CMK (cell line): ENCODE results near the gene FARS2.

Source experiments
- DNase-seq: peaks from one replicate; pipeline ENCODE4 v3.0.0-alpha.2; 2010; ENCODE audit warnings: low read depth

FARS2 gene

DNA sequence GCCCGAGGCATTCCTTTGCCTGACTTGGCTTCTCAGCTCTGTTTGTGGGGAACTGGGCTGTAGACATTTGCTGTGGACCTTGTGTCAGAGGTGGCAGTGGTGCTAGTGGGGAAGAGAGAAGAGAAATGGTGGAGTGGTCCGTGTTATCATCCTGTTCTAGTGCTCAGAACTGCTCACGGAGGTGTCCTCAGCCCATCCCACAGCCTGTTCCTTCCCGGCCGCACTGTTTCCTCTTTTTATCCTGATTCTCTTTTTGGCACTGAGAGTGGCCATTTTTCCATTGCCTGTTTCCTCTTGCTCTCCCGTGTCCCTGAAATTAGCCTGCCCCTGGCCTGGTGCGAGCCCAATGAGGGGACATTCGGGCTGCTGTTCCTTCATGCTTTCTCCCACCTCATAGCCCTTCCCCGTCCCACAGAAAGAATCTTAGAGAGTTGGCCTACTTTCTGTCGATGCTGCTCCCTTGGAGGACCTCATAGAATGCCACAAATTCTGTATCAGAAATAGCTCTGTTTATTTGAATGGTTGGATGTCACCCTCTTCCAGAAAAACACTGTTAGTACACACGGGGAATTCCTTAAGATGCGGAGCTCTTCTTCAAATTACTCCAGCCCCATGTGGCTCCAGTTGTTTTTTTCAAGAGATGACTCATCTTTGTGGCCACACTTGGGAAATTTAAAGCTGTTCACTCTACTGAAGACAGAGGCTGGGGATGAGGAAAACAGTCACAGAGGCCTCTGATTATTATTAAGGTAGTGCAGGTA lies 26.1 kb downstream of the FARS2 start:
- no peak for DNase-seq

DNA sequence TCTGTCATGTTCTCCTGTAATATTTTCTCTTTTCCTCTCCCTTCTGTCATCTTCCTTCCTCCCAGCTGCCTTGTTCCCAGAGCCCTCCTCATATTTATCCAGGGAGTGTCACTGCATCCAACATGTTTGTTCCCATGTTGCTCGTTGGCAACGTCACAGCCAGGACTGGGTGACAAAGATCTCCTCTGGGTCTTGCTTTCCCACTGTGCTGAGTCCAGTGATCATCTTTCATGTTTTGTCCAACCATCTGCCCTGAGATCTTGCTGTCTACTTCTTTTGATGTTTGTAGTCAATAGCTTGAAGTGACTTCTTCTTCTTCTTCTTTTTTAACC lies 26.6 kb downstream of the FARS2 start:
- DNase-seq: no peak

DNA sequence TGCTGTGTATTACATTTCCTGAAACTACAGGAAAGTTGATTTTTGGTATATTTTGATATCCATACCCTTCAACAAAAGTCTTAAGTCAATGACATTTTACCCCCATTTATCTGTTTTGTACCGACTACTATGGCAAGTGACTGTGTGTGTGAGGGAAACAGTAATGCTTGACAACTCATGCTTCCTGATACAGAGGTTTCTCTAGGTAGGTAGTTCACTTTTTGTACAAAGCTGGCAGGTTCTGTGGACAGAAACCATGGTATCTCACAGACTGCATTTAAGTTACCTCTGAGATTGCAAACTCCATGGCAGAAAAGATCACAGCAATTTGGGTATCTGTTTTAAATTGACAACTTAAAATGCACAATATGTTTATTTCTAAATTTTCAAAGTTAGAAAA lies 28.8 kb downstream of the FARS2 start:
- DNase-seq: no peak

DNA sequence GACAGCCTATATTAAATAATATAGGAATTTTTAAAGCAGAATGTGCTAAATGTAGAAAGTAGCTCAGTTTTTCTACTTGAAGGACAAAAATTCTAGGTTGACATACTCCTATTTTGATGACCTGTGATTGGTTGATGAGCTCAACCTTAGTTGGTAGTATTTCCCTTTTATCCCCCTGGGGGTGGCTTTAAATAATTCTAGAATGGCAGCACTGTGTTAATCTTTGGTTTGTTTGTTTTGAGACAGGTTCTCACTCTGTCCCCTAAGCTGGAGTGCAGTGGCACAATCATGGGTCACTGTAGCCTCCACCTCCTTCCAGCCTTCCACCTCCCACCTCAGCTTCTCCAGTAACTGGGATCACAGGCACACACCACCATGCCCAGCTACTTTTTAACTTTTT lies 29.2 kb downstream of the FARS2 start:
- DNase-seq: no peak

DNA sequence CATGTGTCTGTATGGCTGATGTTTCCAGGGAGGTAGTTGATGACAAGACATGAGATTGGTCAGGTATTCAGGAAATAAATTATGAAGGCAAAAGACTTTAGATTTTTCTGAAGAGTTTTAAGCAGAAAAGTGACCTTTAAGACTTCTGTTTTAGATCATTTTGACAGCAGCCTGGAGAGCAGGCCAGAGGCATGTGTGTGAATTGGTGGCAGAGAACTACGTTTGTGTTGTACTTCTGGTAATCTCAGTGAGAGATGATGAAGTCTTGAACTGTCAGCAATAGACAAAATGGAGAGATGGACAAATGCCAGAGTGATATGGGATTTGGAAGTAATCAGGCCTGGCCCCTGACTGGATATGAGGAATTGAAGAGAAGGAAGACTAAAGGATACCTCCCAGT lies 30.8 kb downstream of the FARS2 start:
- no peak for DNase-seq

DNA sequence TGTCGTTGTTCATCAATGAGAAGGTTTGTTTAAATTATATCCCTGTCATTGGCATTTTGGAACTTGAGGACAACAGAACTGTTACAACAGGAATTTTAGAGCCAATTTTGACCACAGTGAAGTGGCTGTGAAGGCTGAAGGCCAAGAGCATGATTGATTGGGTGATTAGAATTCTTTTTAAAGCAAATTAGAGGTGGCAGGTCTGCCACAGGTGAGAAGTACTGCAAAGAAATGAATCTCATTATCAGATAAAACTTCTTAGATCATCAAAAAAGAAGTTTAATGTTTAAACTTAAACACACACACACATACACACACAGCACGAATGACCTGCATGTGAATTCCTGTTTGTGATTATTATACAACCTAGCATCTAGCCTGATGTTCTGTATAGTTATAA lies 32.4 kb downstream of the FARS2 start:
- DNase-seq: no peak

DNA sequence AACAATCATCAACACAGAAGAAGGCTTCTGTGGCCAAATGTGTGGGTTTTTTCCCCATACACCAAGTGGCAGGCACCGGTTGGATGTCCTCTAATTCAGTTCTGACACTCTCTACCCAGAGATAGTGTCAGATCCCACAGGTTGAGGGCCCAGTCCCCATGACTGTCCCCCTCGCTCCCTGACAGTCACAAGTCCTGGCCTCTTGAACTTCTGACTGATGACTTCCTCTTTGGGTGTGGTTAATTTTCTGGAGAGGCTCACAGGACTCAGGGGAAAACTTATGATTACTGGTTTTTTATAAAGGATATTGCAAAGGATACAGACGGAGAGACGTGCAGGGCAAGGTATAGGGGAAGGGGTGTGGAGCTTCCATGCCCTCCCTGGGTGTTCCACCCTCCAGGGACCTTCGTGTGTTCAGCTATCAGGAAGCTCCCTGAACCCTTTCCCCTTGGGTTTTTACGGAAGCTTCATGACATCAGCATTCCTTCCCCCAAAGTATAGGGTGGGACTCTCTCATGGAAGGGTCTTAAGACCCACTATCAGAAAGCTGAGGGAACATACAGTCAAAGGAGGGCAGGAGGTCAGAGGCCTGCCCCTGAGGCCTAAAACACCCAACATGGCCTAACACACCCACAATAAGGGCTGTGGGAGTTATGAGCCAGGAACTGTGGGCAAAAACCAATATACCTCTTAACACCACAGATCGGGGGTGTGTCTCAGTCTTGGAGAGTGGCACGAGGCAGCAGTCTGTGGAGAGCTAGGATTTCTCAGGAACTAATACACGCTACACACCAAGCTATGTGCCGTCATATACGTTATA lies 33.3 kb downstream of the FARS2 start:
- DNase-seq: no peak

- no peak for DNase-seq
These were observed 34.3 kb downstream of the FARS2 start for GRCh38 chr6:5295623-5296022.

- DNase-seq: no peak
These were observed 39.0 kb downstream of the FARS2 start for GRCh38 chr6:5300206-5300764.

DNA sequence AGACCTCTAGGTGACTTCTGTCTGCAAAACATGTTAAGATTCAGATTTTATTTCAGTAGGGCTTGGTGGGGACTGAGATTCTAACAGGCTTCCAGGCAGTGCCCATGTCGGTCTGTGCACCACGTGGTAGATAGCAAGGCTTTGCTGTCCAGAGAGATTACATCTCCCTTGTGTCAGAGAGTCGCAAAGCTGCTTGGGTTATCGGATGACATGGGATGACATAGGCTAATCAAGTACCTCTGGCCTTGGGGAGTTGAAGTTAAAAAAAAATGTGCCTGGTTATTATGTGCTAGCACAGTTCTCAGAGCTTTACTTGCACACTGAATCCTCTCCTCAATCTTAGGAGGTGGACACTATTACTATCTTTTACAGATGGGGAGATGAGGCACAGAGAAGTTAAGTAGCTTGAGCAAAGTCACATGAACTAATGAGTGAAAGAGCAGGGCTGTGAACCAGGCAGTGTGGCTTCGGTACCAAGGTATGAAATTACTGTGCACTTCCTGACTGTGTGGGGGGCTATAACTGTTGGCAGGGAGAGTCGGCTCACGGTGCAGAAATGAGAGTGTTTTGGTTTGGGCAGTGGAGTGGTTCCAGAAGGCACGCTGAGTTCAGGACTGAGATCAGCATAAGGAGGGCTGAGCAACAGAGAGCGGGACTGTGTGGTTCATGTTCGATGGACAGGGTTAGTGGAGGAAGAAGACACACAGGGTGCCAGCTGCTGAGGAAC lies 41.1 kb downstream of the FARS2 start:
- no peak for DNase-seq

GRCh38 chr6:5302995-5303622 lies 41.8 kb downstream of the FARS2 start:
- no peak for DNase-seq

DNA sequence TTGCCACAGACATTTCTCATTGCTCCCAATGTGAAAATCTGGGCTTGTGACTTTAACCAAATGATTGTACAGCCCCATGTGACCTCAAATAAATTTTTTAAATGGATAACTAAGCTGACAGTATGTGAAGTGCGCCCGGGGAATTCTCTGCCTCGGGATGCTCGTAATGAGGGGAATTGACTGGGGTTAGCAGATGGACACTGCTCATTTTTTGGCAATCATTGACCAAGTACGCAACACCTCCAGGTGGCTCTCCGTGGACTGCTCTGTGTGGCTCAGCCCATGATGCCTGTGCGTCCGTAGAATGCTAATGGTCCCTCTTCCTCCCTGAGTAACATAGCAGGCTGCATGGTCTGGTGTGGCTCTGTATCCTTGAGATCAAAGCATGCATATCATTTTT lies 42.4 kb downstream of the FARS2 start:
- no peak for DNase-seq

DNA sequence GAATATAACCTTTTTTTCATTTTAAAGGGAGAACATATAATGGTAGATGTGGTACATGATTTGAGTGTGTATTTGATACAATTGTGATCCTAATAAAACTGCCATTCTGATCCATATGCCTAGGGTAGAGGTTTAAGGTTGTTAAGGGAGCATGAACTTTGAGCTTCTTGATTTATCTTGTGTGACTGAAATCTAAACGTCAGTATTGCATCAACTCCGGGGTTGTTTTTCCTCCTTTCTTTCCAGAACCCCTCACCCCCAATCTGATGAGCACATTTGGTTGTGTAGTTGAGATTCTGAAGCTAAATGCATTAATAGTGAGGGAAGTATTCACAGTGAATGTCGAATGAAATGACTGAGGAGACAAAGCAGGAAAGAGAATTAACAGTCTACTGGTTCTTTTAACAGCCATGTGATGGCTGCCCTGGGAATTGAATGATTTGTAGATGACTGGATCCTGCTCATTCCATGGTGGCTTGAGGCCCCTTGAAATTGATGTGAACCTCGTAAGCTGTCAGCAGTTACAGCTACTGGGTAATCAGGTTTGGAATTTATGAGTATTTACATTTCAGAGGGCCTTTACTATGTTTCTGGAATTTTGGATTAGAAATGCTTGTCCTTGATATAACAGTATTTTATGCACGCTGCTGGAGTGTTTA lies 44.8 kb downstream of the FARS2 start:
- no peak for DNase-seq

DNA sequence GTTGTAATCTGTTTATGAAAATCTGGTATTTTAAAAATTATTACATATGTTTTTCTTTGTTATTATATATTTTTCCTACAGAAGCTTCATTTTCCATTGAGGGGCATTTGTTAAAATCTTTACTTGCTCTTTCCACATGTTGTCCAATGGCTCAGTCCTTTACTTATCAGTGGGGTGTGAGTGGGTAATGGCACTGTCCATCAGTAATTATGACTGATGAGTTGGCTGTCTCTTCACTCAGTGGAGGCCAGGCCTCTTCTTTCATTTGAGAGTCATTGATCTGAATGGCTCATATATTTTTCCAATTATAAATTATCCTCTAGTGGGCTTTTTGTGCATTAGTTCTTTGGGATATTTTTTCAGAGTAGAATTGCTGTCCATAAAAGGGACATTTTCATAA lies 45.7 kb downstream of the FARS2 start:
- no peak for DNase-seq

GRCh38 chr6:5308066-5308465 lies 46.8 kb downstream of the FARS2 start:
- no peak for DNase-seq

DNA sequence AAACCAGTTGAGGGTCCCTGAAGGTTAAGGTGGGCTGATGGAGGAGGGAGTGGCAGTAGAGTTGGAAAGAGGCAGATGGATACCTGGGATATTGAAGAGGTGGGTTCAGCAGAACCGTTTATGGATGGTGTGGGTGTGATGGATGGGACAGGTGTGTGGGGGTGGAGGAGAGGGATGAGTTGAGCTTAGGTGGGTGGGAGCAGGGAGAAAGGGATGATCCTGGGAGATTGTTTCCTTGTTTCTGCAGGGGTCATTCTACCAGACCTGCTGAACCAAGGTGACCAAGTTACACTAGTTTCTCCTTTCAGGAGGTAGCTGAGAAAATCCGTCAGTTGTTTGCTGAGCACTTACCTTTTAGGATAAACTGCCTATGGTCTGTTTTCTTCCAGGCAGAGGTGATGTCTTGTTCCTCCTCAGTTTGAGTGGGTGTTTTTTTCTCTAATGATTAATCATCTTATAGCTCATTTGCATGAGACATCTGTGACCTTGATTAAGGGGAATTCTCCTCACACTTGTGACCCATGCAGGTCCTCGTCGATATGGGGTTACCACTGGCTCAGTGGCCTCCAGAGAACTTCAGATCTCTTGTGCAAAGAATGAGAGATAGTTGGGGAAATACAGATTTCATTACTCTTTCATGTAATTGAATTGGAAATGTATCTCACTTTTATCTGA lies 53.0 kb downstream of the FARS2 start:
- no peak for DNase-seq

DNA sequence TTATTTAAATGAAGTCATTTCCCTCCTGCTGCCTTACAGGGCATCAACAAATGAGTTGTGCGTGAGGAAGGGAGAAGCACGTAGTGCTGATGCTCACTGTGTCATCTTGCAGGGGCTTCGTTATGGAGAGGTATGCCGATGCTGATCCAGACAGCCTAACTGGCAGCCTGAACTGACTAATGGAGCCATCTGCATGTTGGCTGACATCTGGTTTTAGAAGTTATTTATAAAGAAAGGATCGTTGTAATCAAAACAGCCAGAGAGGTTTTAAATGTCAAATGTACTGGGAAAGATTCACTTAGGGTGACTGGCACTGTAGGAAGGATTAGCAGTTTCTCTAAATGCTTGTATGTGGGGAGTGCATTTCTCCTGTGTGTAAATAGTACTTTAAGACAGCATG lies 54.6 kb downstream of the FARS2 start:
- DNase-seq: no peak

GRCh38 chr6:5316951-5317350 lies 55.6 kb downstream of the FARS2 start:
- no peak for DNase-seq

DNA sequence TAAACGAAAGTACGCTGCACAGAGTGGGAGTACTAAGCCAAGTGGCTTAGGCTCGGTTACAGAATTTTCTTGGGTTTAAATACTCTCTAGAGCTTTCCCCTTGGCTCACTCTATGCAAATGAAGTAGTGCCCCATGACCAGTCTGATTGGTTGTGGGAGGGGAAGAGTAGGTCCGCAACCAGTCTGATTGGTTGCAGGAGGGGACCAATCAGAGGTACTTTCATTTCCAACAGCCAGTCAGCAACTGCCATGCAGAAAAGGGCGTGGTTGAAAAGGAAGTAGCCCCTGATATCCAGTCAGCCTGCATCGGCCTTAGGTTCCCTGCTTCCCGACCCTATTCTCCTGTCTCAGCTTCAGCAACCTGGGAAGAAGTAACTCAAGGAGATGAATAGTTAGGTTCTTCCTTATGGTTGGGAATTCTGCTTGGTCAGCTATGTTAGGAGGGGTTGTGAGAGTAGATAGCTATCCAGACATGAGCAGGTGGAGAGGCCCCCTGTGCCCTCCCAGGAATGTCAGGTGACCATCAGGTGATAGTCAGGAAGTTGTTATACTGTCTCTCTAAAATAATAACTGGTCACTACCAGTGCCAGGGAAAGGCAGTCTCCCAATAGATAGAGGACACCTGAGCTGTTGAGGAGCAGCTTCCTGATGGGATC lies 57.4 kb downstream of the FARS2 start:
- no peak for DNase-seq

GRCh38 chr6:5323979-5324378 lies 62.7 kb downstream of the FARS2 start:
- no peak for DNase-seq

GRCh38 chr6:5325173-5325572 lies 63.9 kb downstream of the FARS2 start:
- no peak for DNase-seq
